Uterus (tissue), 4 donors: Measurements from ENCODE around the gene AEN. TPM values are rescaled to one million over a fixed set of nuclear protein-coding genes. Genes with fewer than 3 reads are reported as not detected.

Experiments
- DNase-seq, 2 donors: peaks; one replicate each; pipeline ENCODE4 v3.0.0-alpha.2; 2019 to 2020
- H3K27ac ChIP-seq, 2 donors: fragments of 200-600 bp; sonication (generic); 1 replicate in 1 of 2; 2 replicates in 1 of 2; pipeline ENCODE4 v1.5.1; 2016 to 2018
- H3K27me3 ChIP-seq, 2 donors: fragments of 200-600 bp; sonication (generic); one replicate each; pipeline ENCODE4 v1.5.1; 2018 to 2019; ENCODE audit warnings: control low read depth in 1 of 2
- H3K36me3 ChIP-seq, 2 donors: fragments of 200-600 bp; sonication (generic); one replicate each; pipeline ENCODE4 v1.5.1; 2019; ENCODE audit warnings: control low read depth in 1 of 2
- H3K4me1 ChIP-seq, 2 donors: fragments of 200-600 bp; sonication (generic); one replicate each; pipeline ENCODE4 v1.5.1; 2018 to 2019; ENCODE audit warnings: control low read depth in 1 of 2
- H3K4me3 ChIP-seq, 2 donors: fragments of 200-600 bp; sonication (generic); 1 replicate in 1 of 2; 2 replicates in 1 of 2; pipeline ENCODE4 v1.5.1; 2018 to 2019; ENCODE audit warnings: mild to moderate bottlenecking in 1 of 2
- H3K9me3 ChIP-seq, 2 donors: fragments of 200-600 bp; sonication (generic); one replicate each; pipeline ENCODE4 v1.5.1; 2019; ENCODE audit warnings: control low read depth in 1 of 2
- CTCF ChIP-seq, 4 experiments: fragments of 200-600 bp in 2 of 4; fragments of 450-650 bp in 2 of 4; sonication (generic) in 2 of 4; IDR thresholded peaks; one replicate each; pipeline ENCODE4 v1.5.1; 2016 to 2019; ENCODE audit warnings: antibody characterized with exemption in 4 of 4, mild to moderate bottlenecking in 2 of 4, moderate library complexity in 1 of 4
- POLR2A ChIP-seq, 2 donors: fragments of 450-650 bp; IDR thresholded peaks; one replicate each; pipeline ENCODE4 v1.6.1; 2016; ENCODE audit warnings: antibody characterized with exemption in 2 of 2, mild to moderate bottlenecking in 1 of 2, moderate library complexity in 1 of 2
- intact Hi-C: fragments of 100-400 bp; cut with DNase I; formaldehyde crosslinking; loops from one replicate; pipeline ENCODE4 v1.15.1; 2023; ENCODE audit warnings: low total_unique reads
- total RNA-seq, 4 donors: library from RNA; depleted of rRNA in 3 of 4; stranded (reverse); fragments of >200 nt in 3 of 4; gene quantifications; one replicate each; pipeline versions ENCODE4 v1.1.0 to v1.2.4, GENCODE V29; 2014 to 2023
- donor health status: DM: yes; HTN: yes; CAD: no.

Gene AEN
- total RNA-seq, 4 donors from 2014 or later, result 1.0 to 20.2 (median 6.0) TPM

- Histone ChIP-seq H3K27me3 (no peaks in the 10 kb centered on the region), H3K9me3 (no peaks in the 10 kb centered on the region), H3K27ac (no peak overlapping the region), H3K4me1 (no peaks in the 10 kb centered on the region), H3K36me3 (no peaks in the 10 kb centered on the region), H3K4me3 (no peak overlapping the region)
- DNase-seq, result peak in 1 of 2 donors; percentile 8
- TF ChIP-seq POLR2A (IDR thresholded peaks at IDR 0.05), result no peak
- TF ChIP-seq CTCF (IDR thresholded peaks at IDR 0.05), result no peak
- intact Hi-C loops, result no loop called here
These were observed 30.1 kb downstream of the AEN start for GRCh38 chr15:88651136-88651732.

DNA sequence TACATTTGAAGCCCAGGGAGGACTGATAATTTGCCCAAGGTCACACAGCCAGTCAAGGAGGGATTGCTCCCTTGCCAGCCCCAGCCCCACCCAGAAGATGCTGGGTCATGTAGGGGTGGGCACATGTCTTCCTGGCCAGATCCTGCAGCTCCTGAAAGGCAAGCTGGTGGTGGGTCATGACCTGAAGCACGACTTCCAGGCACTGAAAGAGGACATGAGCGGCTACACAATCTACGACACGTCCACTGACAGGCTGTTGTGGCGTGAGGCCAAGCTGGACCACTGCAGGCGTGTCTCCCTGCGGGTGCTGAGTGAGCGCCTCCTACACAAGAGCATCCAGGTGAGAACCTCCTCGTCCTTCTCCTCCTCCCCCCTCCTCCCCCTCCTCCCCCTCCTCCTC lies 30.8 kb downstream of the AEN start:
- TF ChIP-seq CTCF (IDR thresholded peaks at IDR 0.05) (no peak), POLR2A (IDR thresholded peaks at IDR 0.05) (no peak)
- H3K36me3 ChIP-seq, result no peaks in the 10 kb centered on the region
- H3K27me3 ChIP-seq, result no peaks in the 10 kb centered on the region
- peak in 1 of 2 donors; percentile 19 for DNase-seq
- H3K4me3 ChIP-seq, result no peak overlapping the region
- no peaks in the 10 kb centered on the region for H3K9me3 ChIP-seq
- H3K4me1 ChIP-seq, result no peaks in the 10 kb centered on the region
- intact Hi-C loops, result no loop called here
- H3K27ac ChIP-seq, result no peak overlapping the region

DNA sequence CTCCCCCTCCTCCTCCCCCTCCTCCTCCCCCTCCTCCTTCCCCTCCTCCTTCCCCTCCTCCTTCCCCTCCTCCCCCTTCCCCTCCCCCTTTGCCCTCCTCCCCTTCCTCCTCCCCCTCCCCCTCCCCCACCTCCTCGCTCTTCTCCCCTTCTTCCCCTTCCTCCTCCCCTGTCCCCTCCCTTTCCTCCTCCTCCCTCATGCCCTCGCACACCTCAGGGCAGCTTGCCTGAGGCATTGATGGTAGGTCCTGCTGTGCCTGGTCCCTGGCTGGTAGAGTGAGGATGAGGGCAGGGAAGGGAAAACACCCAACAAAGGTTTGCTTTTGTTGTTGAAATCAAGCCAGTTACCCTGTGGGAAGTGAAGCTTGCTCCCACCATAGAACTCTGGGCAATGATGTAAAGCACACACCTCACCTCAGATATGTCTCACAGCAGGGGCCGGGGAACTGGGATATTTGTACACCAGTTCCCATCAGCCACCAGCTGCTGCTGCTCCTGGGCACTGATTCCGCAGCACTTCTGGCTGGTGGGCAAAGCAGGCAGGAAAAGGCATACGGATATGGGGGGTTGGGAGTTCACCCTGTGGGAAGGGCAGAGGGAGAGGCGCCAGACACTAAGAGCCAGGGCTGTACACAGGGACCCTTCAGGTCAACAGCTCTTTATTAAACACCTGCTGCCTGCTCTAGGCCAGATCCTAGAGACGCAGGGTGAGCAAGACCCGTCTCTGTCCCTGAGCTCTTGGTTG lies 31.5 kb downstream of the AEN start:
- intact Hi-C loops, result no loop called here
- no peaks in the 10 kb centered on the region for H3K4me1 ChIP-seq
- no peaks in the 10 kb centered on the region for H3K36me3 ChIP-seq
- H3K4me3 ChIP-seq, result no peak overlapping the region
- TF ChIP-seq POLR2A (IDR thresholded peaks at IDR 0.05) (no peak), CTCF (IDR thresholded peaks at IDR 0.05) (no peak)
- no peaks in the 10 kb centered on the region for H3K27me3 ChIP-seq
- no peak for DNase-seq
- H3K9me3 ChIP-seq, result no peaks in the 10 kb centered on the region
- no peak overlapping the region for H3K27ac ChIP-seq

DNA sequence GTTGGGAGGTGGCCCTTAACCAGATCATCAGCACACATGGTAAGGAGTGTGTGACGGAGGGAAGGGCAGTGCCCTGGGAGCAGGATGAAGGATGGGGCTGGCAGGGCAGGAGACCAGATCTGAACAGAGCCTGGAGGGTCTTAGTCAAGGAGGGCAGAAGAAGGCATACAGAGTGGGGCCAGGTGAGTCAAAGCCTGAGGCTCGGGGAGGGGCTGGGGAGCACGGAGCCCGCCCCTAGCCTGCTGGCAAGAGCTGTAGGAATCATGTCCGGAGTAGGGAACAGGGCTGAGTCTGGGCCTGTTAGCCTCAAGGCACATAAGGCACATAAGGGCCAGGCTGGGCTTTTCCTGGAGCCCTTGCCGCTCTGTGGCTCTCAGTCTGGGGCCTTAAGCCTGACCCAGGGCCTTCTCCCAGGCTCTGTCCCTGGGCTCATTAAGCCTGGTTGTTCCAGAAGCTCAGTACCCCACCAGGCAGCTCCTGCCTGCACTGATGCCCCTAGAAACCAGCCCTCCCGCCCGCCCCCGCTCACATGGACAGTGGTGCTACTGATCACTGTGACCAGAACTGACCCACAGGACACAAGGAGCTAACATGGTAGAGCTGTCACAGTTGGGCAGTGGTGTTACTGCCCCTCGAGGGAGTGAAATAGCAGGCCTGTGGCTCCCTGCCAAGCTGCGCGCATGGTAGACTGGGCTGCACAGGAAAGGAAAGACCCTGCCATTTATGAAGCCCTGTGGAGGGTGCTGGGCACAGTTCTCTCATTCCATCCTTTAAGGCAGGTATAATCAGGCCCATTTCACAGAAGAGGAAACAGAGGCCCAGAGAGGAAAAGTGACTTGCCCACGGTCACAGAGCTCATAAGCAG lies 32.3 kb downstream of the AEN start:
- DNase-seq, result peak in 1 of 2 donors; percentile 3
- no peak overlapping the region for H3K27ac ChIP-seq
- no peak for TF ChIP-seq CTCF (IDR thresholded peaks at IDR 0.05)
- no peak for TF ChIP-seq POLR2A (IDR thresholded peaks at IDR 0.05)
- no peaks in the 10 kb centered on the region for H3K27me3 ChIP-seq
- no peaks in the 10 kb centered on the region for H3K9me3 ChIP-seq
- H3K4me1 ChIP-seq, result no peaks in the 10 kb centered on the region
- intact Hi-C loops, result no loop called here
- no peak overlapping the region for H3K4me3 ChIP-seq
- H3K36me3 ChIP-seq, result no peaks in the 10 kb centered on the region
